Measurements from ENCODE around the gene BRD7. TPM values are rescaled to one million over a fixed set of nuclear protein-coding genes. Genes with fewer than 3 reads are reported as not detected.

Gene BRD7
- total and polyA plus RNA-seq, 2 of the 4 experiments (the other 2 are of a cell fraction) = 24.8 to 29.9 TPM

- Histone ChIP-seq H2BK5ac (ENCODE audit: low read depth, low read length, poor library complexity, severe bottlenecking) (no peak overlapping the region), H4K8ac (ENCODE audit: low read depth in 2 of 2, low read length in 2 of 2) (no peak overlapping the region), H3K56ac (ENCODE audit: extremely low read depth, insufficient read depth, low read length) (no peak overlapping the region), H3K9ac (ENCODE audit: low read depth, low read length) (no peak overlapping the region), H3K9me1 (ENCODE audit: insufficient read depth, low read length) (peaks cover 13% of the 10 kb centered on the region; the same call in 1 of the 2 replicates), H3K4me1 (ENCODE audit: control insufficient read depth, insufficient read depth, low read length) (peaks cover 13% of the 10 kb centered on the region), H2BK15ac (ENCODE audit: low read depth, low read length) (no peak overlapping the region), H2AFZ (replicated peaks; ENCODE audit: low read length, poor library complexity) (no peak overlapping the region), H3K18ac (ENCODE audit: low read depth, low read length) (no peak overlapping the region), H3K4me2 (ENCODE audit: low read depth, low read length) (no peak overlapping the region), H3K27ac (ENCODE audit: insufficient read depth, low read length) (no peak overlapping the region), H4K91ac (ENCODE audit: insufficient read depth, low read depth, low read length) (no peak overlapping the region), H2AK5ac (ENCODE audit: low read depth, low read length) (no peak overlapping the region), H2BK120ac (ENCODE audit: low read depth, low read length) (no peak overlapping the region), H3K36me3 (ENCODE audit: control insufficient read depth, insufficient read depth, low read length) (peaks cover 18% of the 10 kb centered on the region), H3K4ac (ENCODE audit: low read depth, low read length) (no peak overlapping the region), H3K79me1 (ENCODE audit: low read depth in 1 of 2, low read length in 2 of 2) (peaks cover 0 to 26% of the 10 kb centered on the region in 2 experiments; a peak in 2 of 4 replicates), H3K23ac (ENCODE audit: low read depth, low read length) (no peak overlapping the region), H3K14ac (replicated peaks; ENCODE audit: low read depth, low read length) (no peak overlapping the region), H2BK20ac (ENCODE audit: low read depth, low read length) (no peak overlapping the region), H2AK9ac (replicated peaks; ENCODE audit: low read depth, low read length, poor library complexity) (no peak overlapping the region), H3K27me3 (ENCODE audit: control insufficient read depth, insufficient read depth, low read length) (no peaks in the 10 kb centered on the region), H3K4me3 (ENCODE audit: insufficient read depth, low read depth, low read length) (no peak overlapping the region), H3K9me3 (ENCODE audit: control insufficient read depth, insufficient read depth, low read length) (no peaks in the 10 kb centered on the region; the same call in 1 of the 2 replicates), H4K20me1 (ENCODE audit: insufficient read depth, low read length) (peaks cover 19% of the 10 kb centered on the region), H4K5ac (ENCODE audit: low read depth, low read length) (no peak overlapping the region)
- DNase-seq (no peak), ATAC-seq (ENCODE audit: low read depth) (no peak)
- intact Hi-C loops (cut with micrococcal nuclease) (loop anchor here (10.0 kb wide), 1 partner anchor 413 kb away; the partner anchor contains the start of gene CYLD), dilution Hi-C loops (cut with HindIII; ENCODE audit: low sequenced_read_pairs, unreplicated experiment) (no loop called here), in situ Hi-C loops (cut with MboI; ENCODE audit: low sequenced_read_pairs) (no loop called here)
- 100% methylated on average over 1 of the region's 5 CpGs; no CpG with 5 or more reads in 1 of the 2 experiments for WGBS, 2 experiments (ENCODE audit: extremely low coverage in 2 of 2, insufficient read length in 1 of 2)
- ChIA-PET POLR2A (ENCODE audit: unreplicated experiment) (no interaction called here), CTCF (no interaction called here)
- BruUV-seq (replicated peaks) = no TSS peak
- TF ChIP-seq MAFK (IDR thresholded peaks at IDR 0.05; ENCODE audit: low read depth, low read length) = no peak
- TF ChIP-seq MAZ (IDR thresholded peaks at IDR 0.05; ENCODE audit: borderline replicate concordance, low read depth, low read length) = no peak
- TF ChIP-seq, protein P1, sequence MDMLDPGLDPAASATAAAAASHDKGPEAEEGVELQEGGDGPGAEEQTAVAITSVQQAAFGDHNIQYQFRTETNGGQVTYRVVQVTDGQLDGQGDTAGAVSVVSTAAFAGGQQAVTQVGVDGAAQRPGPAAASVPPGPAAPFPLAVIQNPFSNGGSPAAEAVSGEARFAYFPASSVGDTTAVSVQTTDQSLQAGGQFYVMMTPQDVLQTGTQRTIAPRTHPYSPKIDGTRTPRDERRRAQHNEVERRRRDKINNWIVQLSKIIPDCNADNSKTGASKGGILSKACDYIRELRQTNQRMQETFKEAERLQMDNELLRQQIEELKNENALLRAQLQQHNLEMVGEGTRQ (IDR thresholded peaks at IDR 0.05; ENCODE audit: low read depth, low read length) = no peak
- TF ChIP-seq RFX5 (IDR thresholded peaks at IDR 0.05; ENCODE audit: low read depth, low read length) = no peak
- no peak for TF ChIP-seq MXI1 (IDR thresholded peaks at IDR 0.05; ENCODE audit: borderline replicate concordance, low read depth, low read length)
- no peak for TF ChIP-seq NFE2L2 (IDR thresholded peaks at IDR 0.05; ENCODE audit: low read depth, low read length)
- no peak for TF ChIP-seq RCOR1 (IDR thresholded peaks at IDR 0.05; ENCODE audit: insufficient replicate concordance, low read length)
- no peak for TF ChIP-seq POLR2A (IDR thresholded peaks at IDR 0.05; ENCODE audit: low read depth, low read length)
- TF ChIP-seq, protein P2, sequence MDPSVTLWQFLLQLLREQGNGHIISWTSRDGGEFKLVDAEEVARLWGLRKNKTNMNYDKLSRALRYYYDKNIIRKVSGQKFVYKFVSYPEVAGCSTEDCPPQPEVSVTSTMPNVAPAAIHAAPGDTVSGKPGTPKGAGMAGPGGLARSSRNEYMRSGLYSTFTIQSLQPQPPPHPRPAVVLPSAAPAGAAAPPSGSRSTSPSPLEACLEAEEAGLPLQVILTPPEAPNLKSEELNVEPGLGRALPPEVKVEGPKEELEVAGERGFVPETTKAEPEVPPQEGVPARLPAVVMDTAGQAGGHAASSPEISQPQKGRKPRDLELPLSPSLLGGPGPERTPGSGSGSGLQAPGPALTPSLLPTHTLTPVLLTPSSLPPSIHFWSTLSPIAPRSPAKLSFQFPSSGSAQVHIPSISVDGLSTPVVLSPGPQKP (IDR thresholded peaks at IDR 0.05; ENCODE audit: borderline replicate concordance, low read depth, low read length) = no peak
- TF ChIP-seq CEBPB (IDR thresholded peaks at IDR 0.05; ENCODE audit: low read depth, low read length) = no peak
- no peak for TF ChIP-seq BHLHE40 (IDR thresholded peaks at IDR 0.05; ENCODE audit: low read depth, low read length)
- TF ChIP-seq, protein P3, sequence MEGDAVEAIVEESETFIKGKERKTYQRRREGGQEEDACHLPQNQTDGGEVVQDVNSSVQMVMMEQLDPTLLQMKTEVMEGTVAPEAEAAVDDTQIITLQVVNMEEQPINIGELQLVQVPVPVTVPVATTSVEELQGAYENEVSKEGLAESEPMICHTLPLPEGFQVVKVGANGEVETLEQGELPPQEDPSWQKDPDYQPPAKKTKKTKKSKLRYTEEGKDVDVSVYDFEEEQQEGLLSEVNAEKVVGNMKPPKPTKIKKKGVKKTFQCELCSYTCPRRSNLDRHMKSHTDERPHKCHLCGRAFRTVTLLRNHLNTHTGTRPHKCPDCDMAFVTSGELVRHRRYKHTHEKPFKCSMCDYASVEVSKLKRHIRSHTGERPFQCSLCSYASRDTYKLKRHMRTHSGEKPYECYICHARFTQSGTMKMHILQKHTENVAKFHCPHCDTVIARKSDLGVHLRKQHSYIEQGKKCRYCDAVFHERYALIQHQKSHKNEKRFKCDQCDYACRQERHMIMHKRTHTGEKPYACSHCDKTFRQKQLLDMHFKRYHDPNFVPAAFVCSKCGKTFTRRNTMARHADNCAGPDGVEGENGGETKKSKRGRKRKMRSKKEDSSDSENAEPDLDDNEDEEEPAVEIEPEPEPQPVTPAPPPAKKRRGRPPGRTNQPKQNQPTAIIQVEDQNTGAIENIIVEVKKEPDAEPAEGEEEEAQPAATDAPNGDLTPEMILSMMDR (conservative IDR thresholded peaks at IDR 0.05; ENCODE audit: low read depth, low read length) = no peak
- TF ChIP-seq FOS (IDR thresholded peaks at IDR 0.05; ENCODE audit: low read depth, low read length) = no peak
- TF ChIP-seq RAD21 (IDR thresholded peaks at IDR 0.05; ENCODE audit: low read length) = no peak
- no peak for TF ChIP-seq SMC3 (IDR thresholded peaks at IDR 0.05; ENCODE audit: low read depth, low read length)
- no peak for TF ChIP-seq CHD1 (IDR thresholded peaks at IDR 0.05; ENCODE audit: low read depth, low read length)
These were observed 37.2 kb downstream of the BRD7 start for GRCh38 chr16:50331570-50331969.

Data from IMR-90 (cell line).